IMR-90 (cell line): Measurements from ENCODE around the gene CDC42EP3. TPM values are rescaled to one million over a fixed set of nuclear protein-coding genes. Genes with fewer than 3 reads are reported as not detected.

Source experiments
- ATAC-seq: fragments of 200-7000 bp; cut with Tn5 transposase; 2 replicates; pipeline ENCODE4 v1.9.1; 2020; ENCODE audit warnings: low read depth, mild to moderate bottlenecking, moderate library complexity
- BruUV-seq: library from RNA; stranded (reverse); fragments of 400-500 nt; replicated peaks from 2 replicates; lab custom pipeline; 2021; lab: Mats Ljungman, UMichigan
- CTCF ChIA-PET: fragments of 300-600 bp; formaldehyde crosslinking; extraction: SDS; loops from one replicate; lab custom pipeline; 2021; ENCODE audit warnings: antibody characterized with exemption; lab: Yijun Ruan, JAX
- POLR2A ChIA-PET: fragments of 300-600 bp; sonication (Branson Sonifier 250); formaldehyde crosslinking; loops from one replicate; lab custom pipeline; 2022; ENCODE audit warnings: antibody characterized with exemption; ENCODE audit not compliant: unreplicated experiment; lab: Charles Lee
- DNase-seq: peaks from one replicate; pipeline ENCODE4 v3.0.0; 2013
- H2AFZ ChIP-seq: replicated peaks from 2 replicates; pipeline ENCODE3; 2013; ENCODE audit warnings: low read length, mild to moderate bottlenecking; ENCODE audit not compliant: poor library complexity
- H2AK5ac ChIP-seq: 2 replicates; pipeline ENCODE4 v1.6.1; 2013; ENCODE audit warnings: low read depth, low read length, inconsistent platforms
- H2AK9ac ChIP-seq: replicated peaks from 2 replicates; pipeline ENCODE3; 2013; ENCODE audit warnings: mild to moderate bottlenecking, low read depth, low read length, moderate library complexity; ENCODE audit not compliant: poor library complexity
- H2BK120ac ChIP-seq: 2 replicates; pipeline ENCODE4 v1.6.1; 2013; ENCODE audit warnings: low read depth, low read length, inconsistent platforms
- H2BK15ac ChIP-seq: 3 replicates; pipeline ENCODE4 v1.6.1; 2013; ENCODE audit warnings: low read depth, low read length, inconsistent platforms
- H2BK20ac ChIP-seq: 2 replicates; pipeline ENCODE4 v1.6.1; 2013; ENCODE audit warnings: low read depth, mild to moderate bottlenecking, inconsistent platforms, low read length, moderate library complexity
- H2BK5ac ChIP-seq: 2 replicates; pipeline ENCODE4 v1.6.1; 2013; ENCODE audit warnings: mild to moderate bottlenecking, low read depth, low read length, inconsistent platforms; ENCODE audit not compliant: poor library complexity, severe bottlenecking
- H3K14ac ChIP-seq: replicated peaks from 2 replicates; pipeline ENCODE4 v1.6.1; 2013; ENCODE audit warnings: low read depth, low read length, inconsistent platforms
- H3K18ac ChIP-seq: 2 replicates; pipeline ENCODE4 v1.6.1; 2013; ENCODE audit warnings: low read depth, low read length, control low read depth
- H3K23ac ChIP-seq: 2 replicates; pipeline ENCODE4 v1.6.1; 2013; ENCODE audit warnings: low read depth, low read length, inconsistent platforms
- H3K27ac ChIP-seq: 2 replicates; pipeline ENCODE4 v1.5.1; 2013; ENCODE audit warnings: mild to moderate bottlenecking, control low read depth, low read length; ENCODE audit not compliant: insufficient read depth
- H3K27me3 ChIP-seq: 2 replicates; pipeline ENCODE4 v1.6.1; 2013; ENCODE audit warnings: low read length; ENCODE audit not compliant: control insufficient read depth, insufficient read depth
- H3K36me3 ChIP-seq: 2 replicates; pipeline ENCODE4 v1.6.1; 2013; ENCODE audit warnings: low read length, mixed read lengths; ENCODE audit not compliant: control insufficient read depth, insufficient read depth
- H3K4ac ChIP-seq: 2 replicates; pipeline ENCODE4 v1.6.1; 2013; ENCODE audit warnings: low read depth, low read length, inconsistent platforms
- H3K4me1 ChIP-seq: 2 replicates; pipeline ENCODE4 v1.6.1; 2013; ENCODE audit warnings: low read length, mixed read lengths; ENCODE audit not compliant: control insufficient read depth, insufficient read depth
- H3K4me2 ChIP-seq: 2 replicates; pipeline ENCODE4 v1.6.1; 2013; ENCODE audit warnings: low read depth, mild to moderate bottlenecking, control low read depth, low read length, moderate library complexity
- H3K4me3 ChIP-seq: 2 replicates; pipeline ENCODE4 v1.5.1; 2013; ENCODE audit warnings: low read depth, mild to moderate bottlenecking, control low read depth, low read length, moderate library complexity; ENCODE audit not compliant: insufficient read depth
- H3K56ac ChIP-seq: 2 replicates; pipeline ENCODE4 v1.6.1; 2013; ENCODE audit warnings: low read length, inconsistent platforms; ENCODE audit not compliant: insufficient read depth; ENCODE audit errors: extremely low read depth
- H3K79me1 ChIP-seq, 2 experiments: 2 replicates each; pipeline ENCODE4 v1.6.1; 2013; ENCODE audit warnings: low read length in 2 of 2, inconsistent platforms in 1 of 2, low read depth in 1 of 2
- H3K9ac ChIP-seq: 2 replicates; pipeline ENCODE4 v1.6.1; 2013; ENCODE audit warnings: low read depth, low read length, control low read depth
- H3K9me1 ChIP-seq: 2 replicates; pipeline ENCODE4 v1.6.1; 2013; ENCODE audit warnings: low read length, inconsistent platforms; ENCODE audit not compliant: insufficient read depth
- H3K9me3 ChIP-seq: 2 replicates; pipeline ENCODE4 v1.6.1; 2013; ENCODE audit warnings: low read length; ENCODE audit not compliant: control insufficient read depth, insufficient read depth
- H4K20me1 ChIP-seq: 2 replicates; pipeline ENCODE4 v1.6.1; 2013; ENCODE audit warnings: low read length, inconsistent platforms; ENCODE audit not compliant: insufficient read depth
- H4K5ac ChIP-seq: 2 replicates; pipeline ENCODE4 v1.6.1; 2013; ENCODE audit warnings: mild to moderate bottlenecking, low read depth, low read length, control low read depth
- H4K8ac ChIP-seq, 2 experiments: 2 replicates each; pipeline ENCODE4 v1.6.1; 2013; ENCODE audit warnings: low read depth in 2 of 2, low read length in 2 of 2, control low read depth in 1 of 2, inconsistent platforms in 1 of 2
- H4K91ac ChIP-seq: 2 replicates; pipeline ENCODE4 v1.6.1; 2013; ENCODE audit warnings: low read depth, low read length, inconsistent platforms; ENCODE audit not compliant: insufficient read depth
- BHLHE40 ChIP-seq: fragments of 150-350 bp; IDR thresholded peaks from 2 replicates; pipeline ENCODE4 v1.6.1; 2016; ENCODE audit warnings: mild to moderate bottlenecking, low read depth, low read length
- CEBPB ChIP-seq: IDR thresholded peaks from 2 replicates; pipeline ENCODE4 v1.6.1; 2012; ENCODE audit warnings: low read depth, low read length, improper control_type of control experiment
- CHD1 ChIP-seq: IDR thresholded peaks from 2 replicates; pipeline ENCODE4 v1.6.1; 2012; ENCODE audit warnings: low read depth, low read length, improper control_type of control experiment
- CTCF ChIP-seq: conservative IDR thresholded peaks from 2 replicates; pipeline ENCODE4 v1.5.1; 2012; ENCODE audit warnings: mild to moderate bottlenecking, low read depth, low read length, improper control_type of control experiment
- ELK1 ChIP-seq: fragments of 150-350 bp; IDR thresholded peaks from 2 replicates; pipeline ENCODE4 v1.6.1; 2016; ENCODE audit warnings: low read depth, mild to moderate bottlenecking, low read length, moderate library complexity, borderline replicate concordance
- FOS ChIP-seq: fragments of 150-350 bp; IDR thresholded peaks from 2 replicates; pipeline ENCODE4 v1.6.1; 2016; ENCODE audit warnings: low read depth, low read length
- MAFK ChIP-seq: IDR thresholded peaks from 2 replicates; pipeline ENCODE4 v1.6.1; 2012; ENCODE audit warnings: low read depth, low read length, improper control_type of control experiment
- MXI1 ChIP-seq: IDR thresholded peaks from 2 replicates; pipeline ENCODE4 v1.6.1; 2012; ENCODE audit warnings: low read depth, mild to moderate bottlenecking, low read length, moderate library complexity, borderline replicate concordance
- NFE2L2 ChIP-seq: fragments of 150-350 bp; IDR thresholded peaks from 2 replicates; pipeline ENCODE4 v1.6.1; 2016; ENCODE audit warnings: low read depth, mild to moderate bottlenecking, low read length
- POLR2A ChIP-seq: IDR thresholded peaks from 2 replicates; pipeline ENCODE4 v1.6.1; 2012; ENCODE audit warnings: mild to moderate bottlenecking, low read depth, low read length
- RAD21 ChIP-seq: IDR thresholded peaks from 2 replicates; pipeline ENCODE4 v1.6.1; 2012; ENCODE audit warnings: low read length, improper control_type of control experiment
- RCOR1 ChIP-seq: IDR thresholded peaks from 2 replicates; pipeline ENCODE4 v1.6.1; 2012; ENCODE audit warnings: mild to moderate bottlenecking, low read length, improper control_type of control experiment; ENCODE audit not compliant: insufficient replicate concordance
- RFX5 ChIP-seq: IDR thresholded peaks from 2 replicates; pipeline ENCODE4 v1.8.0; 2012; ENCODE audit warnings: low read depth, mild to moderate bottlenecking, low read length, moderate library complexity
- SMC3 ChIP-seq: fragments of 150-350 bp; IDR thresholded peaks from 2 replicates; pipeline ENCODE4 v1.6.1; 2016; ENCODE audit warnings: low read depth, mild to moderate bottlenecking, antibody characterized with exemption, low read length, moderate library complexity
- USF2 ChIP-seq: fragments of 150-350 bp; IDR thresholded peaks from 2 replicates; pipeline ENCODE4 v1.6.1; 2017; ENCODE audit warnings: mild to moderate bottlenecking, antibody characterized with exemption, low read length, low read depth
- WGBS, 2 experiments: methylation state at CpG; one replicate each; pipeline versions ENCODE4 v1.1.5 to v1.1.7; 2013; ENCODE audit warnings: missing lambda C conversion rate in 2 of 2; ENCODE audit not compliant: insufficient read length in 1 of 2; ENCODE audit errors: extremely low coverage in 2 of 2; 5-methylcytosine and 5-hydroxymethylcytosine counted together
- dilution Hi-C: fragments of 300-500 bp; cut with HindIII; formaldehyde crosslinking; loops from one replicate; pipeline ENCODE4 v1.14.3; 2018; ENCODE audit warnings: low sequenced_read_pairs; ENCODE audit not compliant: unreplicated experiment
- in situ Hi-C: fragments of 300-500 bp; cut with MboI; formaldehyde crosslinking; loops from 3 replicates; pipeline ENCODE4 v1.14.3; 2019; ENCODE audit warnings: low sequenced_read_pairs, inconsistent platforms, mixed read lengths
- intact Hi-C: fragments of 100-400 bp; cut with micrococcal nuclease; formaldehyde crosslinking; loops from 2 replicates; pipeline ENCODE4 v1.10.0; 2022
- polyA plus RNA-seq, 3 experiments: library from polyadenylated mRNA; depleted of rRNA; stranded (reverse); fragments of >200 nt; gene quantifications; 2 replicates each; pipeline ENCODE4 v1.2.3, GENCODE V29; 2012; ENCODE audit warnings: low replicate concordance in 1 of 3
- total RNA-seq: library from RNA; depleted of rRNA; stranded (reverse); fragments of >200 nt; gene quantifications from 2 replicates; pipeline ENCODE4 v1.2.3, GENCODE V29; 2012

CDC42EP3 gene
- total and polyA plus RNA-seq, 2 of the 4 experiments (the other 2 are of a cell fraction) = 167 to 193 TPM

GRCh38 chr2:37667704-37668103, 3.7 kb downstream of the CDC42EP3 start:
- peaks cover 42% of the 10 kb centered on the region for H3K36me3 ChIP-seq
- ATAC-seq = no peak
- H3K14ac ChIP-seq = 0 out of 2 replicates have a peak overlapping the region, but pooled peaks have one; percentile 27
- WGBS, 2 experiments = no CpG with 5 or more reads among the region's 2 CpGs
- no peaks in the 10 kb centered on the region for H3K9me3 ChIP-seq
- peak overlapping the region; percentile 76 for H3K23ac ChIP-seq
- no peak overlapping the region for H2BK5ac ChIP-seq
- dilution Hi-C loops = no loop called here
- no peak overlapping the region for H4K8ac ChIP-seq
- peak overlapping the region; percentile 96 for H3K4me2 ChIP-seq
- H2BK120ac ChIP-seq = no peak overlapping the region
- no TSS peak for BruUV-seq
- H3K56ac ChIP-seq = no peak overlapping the region
- no peak overlapping the region for H3K18ac ChIP-seq
- H3K27ac ChIP-seq = no peak overlapping the region
- H2BK15ac ChIP-seq = no peak overlapping the region
- TF ChIP-seq SMC3 = no peak
- no peak for TF ChIP-seq NFE2L2
- TF ChIP-seq FOS = no peak
- no peak for TF ChIP-seq ELK1
- TF ChIP-seq MXI1 = no peak
- no peak for TF ChIP-seq BHLHE40
- TF ChIP-seq CEBPB = no peak
- TF ChIP-seq CHD1 = no peak
- no peak for TF ChIP-seq MAFK
- no peak for TF ChIP-seq RAD21
- no peak for TF ChIP-seq RCOR1
- TF ChIP-seq CTCF = no peak
- no peak for TF ChIP-seq USF2
- TF ChIP-seq RFX5 = no peak
- TF ChIP-seq POLR2A = no peak
- peak overlapping the region; percentile 35; the same call in 1 of the 2 replicates for H3K4me3 ChIP-seq
- no peak overlapping the region for H2AK5ac ChIP-seq
- H4K20me1 ChIP-seq = peaks cover 85% of the 10 kb centered on the region
- POLR2A ChIA-PET = interaction anchor here (1.2 to 2.0 kb wide), 2 partner anchors 109 to 135 kb away, joined by 4 to 5 read pairs; no protein-coding TSS in a partner anchor
- H3K9ac ChIP-seq = peak overlapping the region; percentile 28
- no peak overlapping the region for H2AFZ ChIP-seq
- intact Hi-C loops = no loop called here
- in situ Hi-C loops = no loop called here
- H2AK9ac ChIP-seq = no peak overlapping the region
- H2BK20ac ChIP-seq = no peak overlapping the region
- H4K5ac ChIP-seq = no peak overlapping the region
- no peak overlapping the region for H3K4ac ChIP-seq
- H3K4me1 ChIP-seq = peaks cover 24% of the 10 kb centered on the region
- H4K91ac ChIP-seq = no peak overlapping the region
- no peaks in the 10 kb centered on the region for H3K27me3 ChIP-seq
- CTCF ChIA-PET = no interaction called here
- H3K79me1 ChIP-seq = peaks cover 0 to 41% of the 10 kb centered on the region in 2 experiments; a peak in 2 of 4 replicates
- H3K9me1 ChIP-seq = peaks cover 26% of the 10 kb centered on the region
- no peak for DNase-seq
